Measurements from ENCODE around the gene MTCH2.

DNA sequence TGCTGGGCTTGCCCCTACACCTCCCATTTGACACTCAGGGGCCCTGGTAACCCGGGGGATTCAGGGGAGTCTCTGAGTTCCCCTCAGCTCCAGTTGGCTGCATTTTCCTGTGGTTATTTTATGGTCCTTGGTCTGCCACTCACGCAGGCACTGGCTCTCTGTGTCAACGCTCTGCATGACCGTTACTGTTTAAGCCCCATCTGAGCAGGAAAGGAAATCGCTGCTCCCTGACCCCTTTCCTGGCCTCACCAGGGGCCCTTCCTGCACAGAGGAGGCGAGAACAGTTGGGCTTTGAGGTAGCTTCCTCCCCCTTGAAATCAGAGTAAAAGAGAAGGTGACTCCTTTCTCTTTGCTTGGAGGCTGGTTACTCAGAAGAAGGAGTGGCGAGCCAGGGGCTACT, 50.6 kb downstream of the MTCH2 start:
- TF ChIP-seq, protein P1, sequence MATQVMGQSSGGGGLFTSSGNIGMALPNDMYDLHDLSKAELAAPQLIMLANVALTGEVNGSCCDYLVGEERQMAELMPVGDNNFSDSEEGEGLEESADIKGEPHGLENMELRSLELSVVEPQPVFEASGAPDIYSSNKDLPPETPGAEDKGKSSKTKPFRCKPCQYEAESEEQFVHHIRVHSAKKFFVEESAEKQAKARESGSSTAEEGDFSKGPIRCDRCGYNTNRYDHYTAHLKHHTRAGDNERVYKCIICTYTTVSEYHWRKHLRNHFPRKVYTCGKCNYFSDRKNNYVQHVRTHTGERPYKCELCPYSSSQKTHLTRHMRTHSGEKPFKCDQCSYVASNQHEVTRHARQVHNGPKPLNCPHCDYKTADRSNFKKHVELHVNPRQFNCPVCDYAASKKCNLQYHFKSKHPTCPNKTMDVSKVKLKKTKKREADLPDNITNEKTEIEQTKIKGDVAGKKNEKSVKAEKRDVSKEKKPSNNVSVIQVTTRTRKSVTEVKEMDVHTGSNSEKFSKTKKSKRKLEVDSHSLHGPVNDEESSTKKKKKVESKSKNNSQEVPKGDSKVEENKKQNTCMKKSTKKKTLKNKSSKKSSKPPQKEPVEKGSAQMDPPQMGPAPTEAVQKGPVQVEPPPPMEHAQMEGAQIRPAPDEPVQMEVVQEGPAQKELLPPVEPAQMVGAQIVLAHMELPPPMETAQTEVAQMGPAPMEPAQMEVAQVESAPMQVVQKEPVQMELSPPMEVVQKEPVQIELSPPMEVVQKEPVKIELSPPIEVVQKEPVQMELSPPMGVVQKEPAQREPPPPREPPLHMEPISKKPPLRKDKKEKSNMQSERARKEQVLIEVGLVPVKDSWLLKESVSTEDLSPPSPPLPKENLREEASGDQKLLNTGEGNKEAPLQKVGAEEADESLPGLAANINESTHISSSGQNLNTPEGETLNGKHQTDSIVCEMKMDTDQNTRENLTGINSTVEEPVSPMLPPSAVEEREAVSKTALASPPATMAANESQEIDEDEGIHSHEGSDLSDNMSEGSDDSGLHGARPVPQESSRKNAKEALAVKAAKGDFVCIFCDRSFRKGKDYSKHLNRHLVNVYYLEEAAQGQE (IDR thresholded peaks at IDR 0.05; ENCODE audit: borderline replicate concordance): no peak
- no peak for TF ChIP-seq EP300 (conservative IDR thresholded peaks at IDR 0.05; ENCODE audit: poor library complexity, severe bottlenecking)
- TF ChIP-seq, protein P2, sequence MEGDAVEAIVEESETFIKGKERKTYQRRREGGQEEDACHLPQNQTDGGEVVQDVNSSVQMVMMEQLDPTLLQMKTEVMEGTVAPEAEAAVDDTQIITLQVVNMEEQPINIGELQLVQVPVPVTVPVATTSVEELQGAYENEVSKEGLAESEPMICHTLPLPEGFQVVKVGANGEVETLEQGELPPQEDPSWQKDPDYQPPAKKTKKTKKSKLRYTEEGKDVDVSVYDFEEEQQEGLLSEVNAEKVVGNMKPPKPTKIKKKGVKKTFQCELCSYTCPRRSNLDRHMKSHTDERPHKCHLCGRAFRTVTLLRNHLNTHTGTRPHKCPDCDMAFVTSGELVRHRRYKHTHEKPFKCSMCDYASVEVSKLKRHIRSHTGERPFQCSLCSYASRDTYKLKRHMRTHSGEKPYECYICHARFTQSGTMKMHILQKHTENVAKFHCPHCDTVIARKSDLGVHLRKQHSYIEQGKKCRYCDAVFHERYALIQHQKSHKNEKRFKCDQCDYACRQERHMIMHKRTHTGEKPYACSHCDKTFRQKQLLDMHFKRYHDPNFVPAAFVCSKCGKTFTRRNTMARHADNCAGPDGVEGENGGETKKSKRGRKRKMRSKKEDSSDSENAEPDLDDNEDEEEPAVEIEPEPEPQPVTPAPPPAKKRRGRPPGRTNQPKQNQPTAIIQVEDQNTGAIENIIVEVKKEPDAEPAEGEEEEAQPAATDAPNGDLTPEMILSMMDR (IDR thresholded peaks at IDR 0.05; ENCODE audit: poor library complexity, severe bottlenecking): no peak
